Liver (tissue), 9 donors: ENCODE results near the gene FGF19. TPM values are rescaled to one million over a fixed set of nuclear protein-coding genes. Genes with fewer than 3 reads are reported as not detected.

Experiments used
- DNase-seq: peaks from one replicate; pipeline ENCODE4 v3.0.0-alpha.2; 2017; ENCODE audit warnings: low spot score
- H3K27ac ChIP-seq, 2 donors: one replicate each; pipeline ENCODE4 v1.7.0; 2013; ENCODE audit warnings: inconsistent platforms in 2 of 2, low read length in 2 of 2, control low read depth in 1 of 2, low read depth in 1 of 2, mild to moderate bottlenecking in 1 of 2
- H3K27me3 ChIP-seq, 4 donors: one replicate each; pipeline versions ENCODE4 v1.6.1 to v1.7.0; 2013; ENCODE audit warnings: low read length in 3 of 4, inconsistent platforms in 1 of 4, mild to moderate bottlenecking in 1 of 4, moderate library complexity in 1 of 4; ENCODE audit not compliant: control insufficient read depth in 4 of 4, insufficient read depth in 4 of 4
- H3K36me3 ChIP-seq, 4 donors: one replicate each; pipeline versions ENCODE4 v1.6.1 to v1.7.0; 2013; ENCODE audit warnings: low read length in 3 of 4, mild to moderate bottlenecking in 3 of 4, low read depth in 1 of 4, moderate library complexity in 1 of 4; ENCODE audit not compliant: control insufficient read depth in 4 of 4, insufficient read depth in 3 of 4
- H3K4me1 ChIP-seq, 4 donors: one replicate each; pipeline versions ENCODE4 v1.6.1 to v1.7.0; 2013; ENCODE audit warnings: low read length in 3 of 4, mild to moderate bottlenecking in 3 of 4, moderate library complexity in 1 of 4; ENCODE audit not compliant: control insufficient read depth in 4 of 4, insufficient read depth in 4 of 4
- H3K4me3 ChIP-seq, 3 donors: one replicate each; pipeline versions ENCODE4 v1.6.1 to v1.7.0; 2013; ENCODE audit warnings: low read length in 3 of 3, control low read depth in 1 of 3, low read depth in 1 of 3, mild to moderate bottlenecking in 1 of 3
- H3K9ac ChIP-seq, 2 donors: one replicate each; pipeline ENCODE4 v1.7.0; 2013; ENCODE audit warnings: low read length in 2 of 2, mild to moderate bottlenecking in 2 of 2, moderate library complexity in 2 of 2, control low read depth in 1 of 2, low read depth in 1 of 2
- H3K9me3 ChIP-seq, 4 donors: one replicate each; pipeline versions ENCODE4 v1.6.1 to v1.7.0; 2013; ENCODE audit warnings: low read length in 3 of 4; ENCODE audit not compliant: control insufficient read depth in 4 of 4
- EGR1 ChIP-seq, 2 donors: IDR thresholded peaks; 2 replicates each; pipeline ENCODE4 v1.6.1; 2016 to 2018; ENCODE audit warnings: antibody characterized with exemption in 2 of 2, low read depth in 2 of 2
- FOXA1 ChIP-seq: IDR thresholded peaks from 2 replicates; pipeline ENCODE4 v1.6.1; 2016; ENCODE audit warnings: antibody characterized with exemption
- FOXA2 ChIP-seq: IDR thresholded peaks from 2 replicates; pipeline ENCODE4 v1.6.1; 2016; ENCODE audit warnings: antibody characterized with exemption
- GABPA ChIP-seq, 2 donors: IDR thresholded peaks in 1 of 2; conservative IDR thresholded peaks in 1 of 2; 2 replicates each; pipeline ENCODE4 v1.6.1; 2016; ENCODE audit warnings: antibody characterized with exemption in 2 of 2, mild to moderate bottlenecking in 1 of 2, moderate library complexity in 1 of 2
- HNF4A ChIP-seq, 2 donors: conservative IDR thresholded peaks; 2 replicates each; pipeline ENCODE4 v1.6.1; 2016; ENCODE audit warnings: antibody characterized with exemption in 2 of 2, mild to moderate bottlenecking in 2 of 2
- HNF4G ChIP-seq: IDR thresholded peaks from 2 replicates; pipeline ENCODE4 v1.6.1; 2016; ENCODE audit warnings: antibody characterized with exemption
- NR2F2 ChIP-seq: IDR thresholded peaks from 2 replicates; pipeline ENCODE4 v1.6.1; 2016; ENCODE audit warnings: antibody characterized with exemption
- RAD21 ChIP-seq, 2 donors: IDR thresholded peaks; 2 replicates each; pipeline ENCODE4 v1.6.1; 2016; ENCODE audit warnings: antibody characterized with exemption in 2 of 2, mild to moderate bottlenecking in 2 of 2
- RXRA ChIP-seq, 2 donors: IDR thresholded peaks; 2 replicates each; pipeline ENCODE4 v1.6.1; 2017 to 2018; ENCODE audit warnings: antibody characterized with exemption in 2 of 2, mild to moderate bottlenecking in 1 of 2
- SP1 ChIP-seq: IDR thresholded peaks from 2 replicates; pipeline ENCODE4 v1.6.1; 2018; ENCODE audit warnings: antibody characterized with exemption, mild to moderate bottlenecking
- TAF1 ChIP-seq: conservative IDR thresholded peaks from 2 replicates; pipeline ENCODE4 v1.6.1; 2016; ENCODE audit warnings: antibody characterized with exemption, mild to moderate bottlenecking
- YY1 ChIP-seq: IDR thresholded peaks from 2 replicates; pipeline ENCODE4 v1.6.1; 2016; ENCODE audit warnings: antibody characterized with exemption, mild to moderate bottlenecking
- WGBS: extraction: QIAGEN DNeasy Blood & Tissue Kit; methylation state at CpG from one replicate; pipeline ENCODE4 v1.1.7; 2013; 5-methylcytosine and 5-hydroxymethylcytosine counted together
- polyA plus RNA-seq, 2 donors: library from polyadenylated mRNA; stranded (reverse) in 1 of 2; unstranded in 1 of 2; fragments of 200-250 nt in 1 of 2; fragments of >200 nt in 1 of 2; fragmentation: Nextera tagmentation in 1 of 2; extraction: Ambion mirVana in 1 of 2; gene quantifications; one replicate each; pipeline versions ENCODE4 v1.2.1 to v1.2.3, GENCODE V29; 2013 to 2015
- total RNA-seq, 2 donors: library from RNA; depleted of rRNA; stranded (reverse); fragments of >200 nt; gene quantifications; one replicate each; pipeline ENCODE4 v1.2.3, GENCODE V29; 2014
- TF ChIP-seq, protein P1 (sequence below): IDR thresholded peaks from 2 replicates; pipeline ENCODE4 v1.6.1; 2016; ENCODE audit warnings: antibody characterized with exemption
- TF ChIP-seq, protein P2 (sequence below): IDR thresholded peaks from 2 replicates; pipeline ENCODE4 v1.6.1; 2016; ENCODE audit warnings: antibody characterized with exemption, mild to moderate bottlenecking
- TF ChIP-seq, protein P3 (sequence below): IDR thresholded peaks from 2 replicates; pipeline ENCODE4 v1.6.1; 2016; ENCODE audit warnings: antibody characterized with exemption
- TF ChIP-seq, protein P4 (sequence below): fragments of 150-350 bp; IDR thresholded peaks from 2 replicates; pipeline ENCODE4 v1.5.1; 2017; ENCODE audit warnings: improper control_type of control experiment, low read depth, low read length; ENCODE audit not compliant: missing input control
- donor health status: healthy.
- donor health status: healthy.
- donor health status: healthy.
- donor health status: healthy.
- donor health status: healthy.

Gene FGF19
- total and polyA plus RNA-seq, 4 donors: 0.09 TPM; not detected in 3

DNA sequence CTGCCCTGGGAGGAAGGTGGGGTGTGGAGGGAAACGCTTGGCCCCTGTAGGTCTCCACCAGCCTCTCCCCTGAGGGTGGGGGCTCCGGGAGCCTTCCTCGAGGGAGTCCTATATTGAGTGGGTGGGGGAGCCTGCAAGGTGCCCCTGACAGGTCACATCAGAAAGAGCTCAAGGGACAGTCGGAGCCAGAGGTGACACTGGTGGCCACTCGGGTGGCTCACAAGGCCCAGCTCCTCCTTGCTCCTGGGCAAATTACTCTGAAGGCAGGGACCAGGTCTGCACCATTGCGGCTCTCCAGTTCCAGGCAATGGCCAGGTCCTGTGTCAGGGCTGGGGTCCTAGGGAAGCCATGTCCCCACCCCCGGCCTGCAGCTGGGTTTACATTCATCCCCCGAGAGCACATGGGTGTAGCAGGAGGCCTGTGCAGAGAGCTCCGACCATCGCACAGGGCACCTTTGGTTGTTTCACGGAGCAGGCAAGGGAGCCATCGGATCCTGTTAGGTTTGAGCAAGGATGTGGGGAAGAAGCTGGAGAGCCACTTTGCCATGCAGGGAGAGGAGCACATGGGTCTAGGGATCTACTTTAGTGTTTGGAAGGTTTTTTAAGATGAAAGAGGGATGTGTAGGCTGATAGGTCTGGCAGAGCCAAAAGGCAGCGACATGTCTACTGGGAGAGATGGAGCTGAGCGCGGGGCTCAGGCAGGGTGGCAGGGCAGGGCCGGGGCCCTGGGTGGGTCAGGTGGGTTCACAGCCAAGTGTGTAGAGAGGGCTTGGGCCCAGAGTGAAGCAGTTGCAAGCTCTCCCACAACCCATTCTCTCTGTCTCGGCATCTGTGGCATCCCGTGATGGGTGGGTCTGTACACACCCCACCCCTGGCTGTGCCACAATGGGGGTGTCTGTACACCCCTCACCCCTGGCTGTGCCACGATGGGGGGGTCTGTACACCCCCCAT lies 48.1 kb downstream of the FGF19 start:
- Histone ChIP-seq H3K36me3 (peaks cover 4 to 25% (median 22%) of the 10 kb centered on the region in 4 donors), H3K4me1 (peaks cover 0 to 6% (median 3%) of the 10 kb centered on the region in 4 donors), H3K27ac (no peak overlapping the region), H3K27me3 (no peaks in the 10 kb centered on the region), H3K9ac (no peak overlapping the region), H3K9me3 (no peaks in the 10 kb centered on the region), H3K4me3 (no peak overlapping the region)
- no peak for TF ChIP-seq SP1
- TF ChIP-seq, protein P1, sequence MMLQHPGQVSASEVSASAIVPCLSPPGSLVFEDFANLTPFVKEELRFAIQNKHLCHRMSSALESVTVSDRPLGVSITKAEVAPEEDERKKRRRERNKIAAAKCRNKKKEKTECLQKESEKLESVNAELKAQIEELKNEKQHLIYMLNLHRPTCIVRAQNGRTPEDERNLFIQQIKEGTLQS: no peak
- no peak for TF ChIP-seq HNF4G
- no peak for TF ChIP-seq GABPA (IDR thresholded peaks at IDR 0.05 in 1 of 2, conservative IDR thresholded peaks at IDR 0.05 in 1 of 2)
- TF ChIP-seq YY1: no peak
- TF ChIP-seq, protein P2, sequence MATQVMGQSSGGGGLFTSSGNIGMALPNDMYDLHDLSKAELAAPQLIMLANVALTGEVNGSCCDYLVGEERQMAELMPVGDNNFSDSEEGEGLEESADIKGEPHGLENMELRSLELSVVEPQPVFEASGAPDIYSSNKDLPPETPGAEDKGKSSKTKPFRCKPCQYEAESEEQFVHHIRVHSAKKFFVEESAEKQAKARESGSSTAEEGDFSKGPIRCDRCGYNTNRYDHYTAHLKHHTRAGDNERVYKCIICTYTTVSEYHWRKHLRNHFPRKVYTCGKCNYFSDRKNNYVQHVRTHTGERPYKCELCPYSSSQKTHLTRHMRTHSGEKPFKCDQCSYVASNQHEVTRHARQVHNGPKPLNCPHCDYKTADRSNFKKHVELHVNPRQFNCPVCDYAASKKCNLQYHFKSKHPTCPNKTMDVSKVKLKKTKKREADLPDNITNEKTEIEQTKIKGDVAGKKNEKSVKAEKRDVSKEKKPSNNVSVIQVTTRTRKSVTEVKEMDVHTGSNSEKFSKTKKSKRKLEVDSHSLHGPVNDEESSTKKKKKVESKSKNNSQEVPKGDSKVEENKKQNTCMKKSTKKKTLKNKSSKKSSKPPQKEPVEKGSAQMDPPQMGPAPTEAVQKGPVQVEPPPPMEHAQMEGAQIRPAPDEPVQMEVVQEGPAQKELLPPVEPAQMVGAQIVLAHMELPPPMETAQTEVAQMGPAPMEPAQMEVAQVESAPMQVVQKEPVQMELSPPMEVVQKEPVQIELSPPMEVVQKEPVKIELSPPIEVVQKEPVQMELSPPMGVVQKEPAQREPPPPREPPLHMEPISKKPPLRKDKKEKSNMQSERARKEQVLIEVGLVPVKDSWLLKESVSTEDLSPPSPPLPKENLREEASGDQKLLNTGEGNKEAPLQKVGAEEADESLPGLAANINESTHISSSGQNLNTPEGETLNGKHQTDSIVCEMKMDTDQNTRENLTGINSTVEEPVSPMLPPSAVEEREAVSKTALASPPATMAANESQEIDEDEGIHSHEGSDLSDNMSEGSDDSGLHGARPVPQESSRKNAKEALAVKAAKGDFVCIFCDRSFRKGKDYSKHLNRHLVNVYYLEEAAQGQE: no peak
- WGBS: 88% methylated on average over 19 of the region's 19 CpGs
- DNase-seq: no peak

DNA sequence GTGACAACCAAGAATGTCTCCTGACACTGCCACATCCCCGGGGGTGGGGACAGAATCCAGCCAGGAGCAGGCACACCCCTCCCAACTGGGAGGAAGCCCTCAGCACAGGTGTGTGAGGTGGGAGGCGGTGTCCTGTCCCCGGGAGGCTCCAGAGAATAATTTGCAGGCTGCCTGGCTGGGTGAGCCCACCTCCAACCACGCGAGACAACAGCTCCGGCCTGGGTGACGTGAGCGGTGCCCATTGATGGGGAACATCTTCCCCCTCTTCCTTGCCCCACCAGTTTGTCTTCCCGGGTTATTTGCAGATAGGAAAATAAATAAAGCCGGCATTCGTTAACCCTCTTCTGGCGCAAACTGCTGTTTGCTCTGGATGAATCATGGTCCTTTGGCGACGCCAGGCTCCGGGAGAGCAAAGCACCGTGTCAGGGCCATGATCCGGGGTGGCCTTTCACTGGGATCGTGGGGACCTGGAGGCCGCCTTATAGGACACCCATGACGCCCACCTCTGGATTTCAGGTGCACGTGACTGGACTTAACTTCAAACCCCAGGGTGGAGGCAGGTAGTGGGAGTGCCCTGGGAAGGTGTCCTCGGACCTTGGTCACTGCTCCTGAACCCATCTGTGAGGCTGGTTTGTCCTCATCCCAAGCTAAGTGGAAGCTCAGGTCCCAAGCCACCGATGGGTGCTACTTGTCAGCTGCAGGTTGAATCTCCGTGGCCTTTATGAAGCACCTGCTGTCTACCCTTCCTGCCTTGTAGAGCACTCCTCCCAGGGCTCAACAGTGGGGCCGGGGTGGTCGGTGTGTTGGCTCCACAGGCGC lies 49.0 kb downstream of the FGF19 start:
- Histone ChIP-seq H3K9me3 (no peaks in the 10 kb centered on the region), H3K27ac (no peak overlapping the region), H3K4me1 (peaks cover 0 to 6% (median 4%) of the 10 kb centered on the region in 4 donors), H3K36me3 (peaks cover 8 to 33% (median 26%) of the 10 kb centered on the region in 4 donors), H3K4me3 (no peak overlapping the region), H3K9ac (no peak overlapping the region), H3K27me3 (no peaks in the 10 kb centered on the region)
- no peak for DNase-seq
- WGBS: 39% methylated on average over 27 of the region's 27 CpGs
- TF ChIP-seq, protein P3, sequence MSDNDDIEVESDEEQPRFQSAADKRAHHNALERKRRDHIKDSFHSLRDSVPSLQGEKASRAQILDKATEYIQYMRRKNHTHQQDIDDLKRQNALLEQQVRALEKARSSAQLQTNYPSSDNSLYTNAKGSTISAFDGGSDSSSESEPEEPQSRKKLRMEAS: no peak
- TF ChIP-seq NR2F2: no peak
- no peak for TF ChIP-seq EGR1 (IDR thresholded peaks at IDR 0.05; ENCODE audit: low read depth in 2 of 2)
- TF ChIP-seq, protein P4, sequence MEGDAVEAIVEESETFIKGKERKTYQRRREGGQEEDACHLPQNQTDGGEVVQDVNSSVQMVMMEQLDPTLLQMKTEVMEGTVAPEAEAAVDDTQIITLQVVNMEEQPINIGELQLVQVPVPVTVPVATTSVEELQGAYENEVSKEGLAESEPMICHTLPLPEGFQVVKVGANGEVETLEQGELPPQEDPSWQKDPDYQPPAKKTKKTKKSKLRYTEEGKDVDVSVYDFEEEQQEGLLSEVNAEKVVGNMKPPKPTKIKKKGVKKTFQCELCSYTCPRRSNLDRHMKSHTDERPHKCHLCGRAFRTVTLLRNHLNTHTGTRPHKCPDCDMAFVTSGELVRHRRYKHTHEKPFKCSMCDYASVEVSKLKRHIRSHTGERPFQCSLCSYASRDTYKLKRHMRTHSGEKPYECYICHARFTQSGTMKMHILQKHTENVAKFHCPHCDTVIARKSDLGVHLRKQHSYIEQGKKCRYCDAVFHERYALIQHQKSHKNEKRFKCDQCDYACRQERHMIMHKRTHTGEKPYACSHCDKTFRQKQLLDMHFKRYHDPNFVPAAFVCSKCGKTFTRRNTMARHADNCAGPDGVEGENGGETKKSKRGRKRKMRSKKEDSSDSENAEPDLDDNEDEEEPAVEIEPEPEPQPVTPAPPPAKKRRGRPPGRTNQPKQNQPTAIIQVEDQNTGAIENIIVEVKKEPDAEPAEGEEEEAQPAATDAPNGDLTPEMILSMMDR: no peak
- peak in 1 of 2 donors; percentile 57 for TF ChIP-seq RAD21 (IDR thresholded peaks at IDR 0.05)
- peak; percentile 6 to 43 for TF ChIP-seq HNF4A (conservative IDR thresholded peaks at IDR 0.05)
- TF ChIP-seq SP1: no peak
- no peak for TF ChIP-seq TAF1
- TF ChIP-seq, protein P2: no peak
- TF ChIP-seq GABPA (IDR thresholded peaks at IDR 0.05 in 1 of 2, conservative IDR thresholded peaks at IDR 0.05 in 1 of 2): no peak
- TF ChIP-seq, protein P1: no peak
- no peak for TF ChIP-seq HNF4G
- peak; percentile 52 for TF ChIP-seq FOXA2
- peak in 1 of 2 donors; percentile 34 for TF ChIP-seq RXRA (IDR thresholded peaks at IDR 0.05)
- peak; percentile 50 for TF ChIP-seq FOXA1
